Activated CD4-positive, alpha-beta T cell treated with anti-CD3 and anti-CD28 coated beads, Interleukin-2, amount 10 ng/mL, durations not matched to agents 7 days and 5 days (primary cell): ENCODE data around the gene HOXD10. TPM values are rescaled to one million over a fixed set of nuclear protein-coding genes. Genes with fewer than 3 reads are reported as not detected.

Experiments used
- CTCF ChIA-PET: fragments of 350-600 bp; sonication (Branson Sonifier 250); formaldehyde crosslinking; loops from one replicate; lab custom pipeline; 2021; ENCODE audit warnings: antibody characterized with exemption; lab: Charles Lee
- POLR2A ChIA-PET: fragments of 350-600 bp; sonication (Branson Sonifier 250); formaldehyde crosslinking; loops from one replicate; lab custom pipeline; 2021; ENCODE audit warnings: antibody characterized with exemption; lab: Charles Lee
- DNase-seq: peaks from one replicate; pipeline ENCODE4 v3.0.0-alpha.2; 2020
- H3K27ac Mint-ChIP-seq: one replicate; pipeline ENCODE4 v1.8.0; 2021; ENCODE audit warnings: mild to moderate bottlenecking, moderate library complexity, mixed read lengths
- H3K27me3 Mint-ChIP-seq: one replicate; pipeline ENCODE4 v1.8.0; 2021; ENCODE audit warnings: mixed read lengths
- H3K36me3 Mint-ChIP-seq: one replicate; pipeline ENCODE4 v1.8.0; 2021; ENCODE audit warnings: low read depth, mixed read lengths
- H3K4me1 Mint-ChIP-seq: one replicate; pipeline ENCODE4 v1.8.0; 2021; ENCODE audit warnings: mixed read lengths
- H3K4me3 Mint-ChIP-seq: one replicate; pipeline ENCODE4 v1.8.0; 2021; ENCODE audit warnings: mild to moderate bottlenecking, moderate library complexity, mixed read lengths
- H3K9me3 Mint-ChIP-seq: one replicate; pipeline ENCODE4 v1.8.0; 2021; ENCODE audit warnings: mixed read lengths
- total RNA-seq, 2 experiments: library from RNA; stranded (reverse); gene quantifications; one replicate each; pipeline ENCODE4 v1.2.3, GENCODE V29; 2021

Gene HOXD10
- total RNA-seq, 2 experiments from 2014 or later, result not detected

DNA sequence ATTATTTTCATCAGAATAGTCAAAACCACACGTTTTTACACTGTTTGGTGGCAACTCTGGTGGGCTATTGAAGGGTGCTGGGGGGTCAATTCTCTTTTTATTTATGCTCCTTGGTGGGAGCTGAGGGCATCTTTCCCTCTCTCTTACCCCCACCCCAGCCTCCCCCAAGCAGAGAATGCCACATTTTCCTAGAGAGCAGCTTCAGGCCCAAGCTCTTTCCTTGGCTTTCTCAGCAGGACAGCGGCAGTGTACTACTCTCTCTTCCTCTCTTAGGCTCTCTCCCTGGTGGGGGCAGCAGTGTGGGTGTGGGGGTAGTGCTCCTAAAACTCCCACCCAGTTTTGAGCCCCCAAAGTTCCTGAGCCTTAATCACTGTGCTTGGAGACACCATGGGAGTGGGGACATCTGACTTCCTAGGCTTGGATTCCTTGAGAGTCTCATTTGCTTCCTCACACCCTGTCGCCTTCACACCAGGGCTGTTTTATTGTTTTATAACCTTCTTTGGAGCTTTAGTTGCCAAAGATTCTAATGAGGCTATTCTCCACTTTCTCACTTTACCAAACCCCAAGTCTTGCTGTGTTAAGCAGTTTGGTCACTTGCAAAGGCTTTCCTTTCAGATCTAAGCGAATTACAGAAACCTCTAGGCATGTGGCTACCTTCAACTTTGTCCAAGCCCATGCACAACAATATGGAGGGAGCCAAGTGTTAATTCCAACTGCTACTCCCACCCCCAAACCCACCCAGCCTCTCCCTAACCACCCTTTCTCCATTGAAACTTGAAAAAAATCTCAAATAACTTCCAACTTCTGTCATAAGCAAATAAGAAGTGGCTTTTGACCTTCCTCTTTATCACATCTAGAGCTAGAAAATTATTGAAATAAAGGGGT is 28.7 kb downstream of the HOXD10 start:
- ChIA-PET POLR2A (no interaction called here), CTCF (interaction anchor here (1.2 kb wide), 2 partner anchors 12 to 70 kb away, joined by 3 to 4 read pairs; no protein-coding TSS in a partner anchor)
- H3K4me3 Mint-ChIP-seq, result no peak overlapping the region
- peaks cover 83% of the 10 kb centered on the region for H3K27me3 Mint-ChIP-seq
- no peak overlapping the region for H3K27ac Mint-ChIP-seq
- no peak for DNase-seq
- no peaks in the 10 kb centered on the region for H3K36me3 Mint-ChIP-seq
- peaks cover 8% of the 10 kb centered on the region for H3K4me1 Mint-ChIP-seq
- peaks cover under 1% of the 10 kb centered on the region for H3K9me3 Mint-ChIP-seq

DNA sequence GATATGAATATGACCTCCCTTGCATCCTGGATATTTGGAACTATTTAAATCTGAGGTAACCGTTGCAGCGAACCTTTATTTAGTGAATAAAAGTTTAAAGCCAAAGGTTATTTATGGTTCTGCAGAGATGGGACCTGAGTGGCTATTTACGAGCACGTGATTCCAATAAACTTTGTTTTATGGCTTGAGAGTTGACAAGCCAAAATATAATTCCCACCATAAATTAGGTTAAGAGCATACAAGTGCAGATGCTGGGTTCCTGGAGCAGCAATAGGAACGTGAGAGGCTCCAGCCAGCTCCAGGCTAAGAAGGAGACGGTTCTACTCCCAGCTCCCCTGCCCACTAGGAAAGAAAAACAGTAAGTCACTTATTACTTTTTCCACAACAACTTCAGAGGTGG is 29.5 kb downstream of the HOXD10 start:
- ChIA-PET CTCF (interaction anchor here (1.2 kb wide), 1 partner anchor 71 kb away, joined by 4 read pairs; no protein-coding TSS in a partner anchor), POLR2A (no interaction called here)
- H3K27ac Mint-ChIP-seq, result no peak overlapping the region
- H3K4me1 Mint-ChIP-seq, result peaks cover 4% of the 10 kb centered on the region
- no peak overlapping the region for H3K4me3 Mint-ChIP-seq
- H3K36me3 Mint-ChIP-seq, result no peaks in the 10 kb centered on the region
- H3K27me3 Mint-ChIP-seq, result peaks cover 89% of the 10 kb centered on the region
- peaks cover 3% of the 10 kb centered on the region for H3K9me3 Mint-ChIP-seq
- DNase-seq, result no peak

DNA sequence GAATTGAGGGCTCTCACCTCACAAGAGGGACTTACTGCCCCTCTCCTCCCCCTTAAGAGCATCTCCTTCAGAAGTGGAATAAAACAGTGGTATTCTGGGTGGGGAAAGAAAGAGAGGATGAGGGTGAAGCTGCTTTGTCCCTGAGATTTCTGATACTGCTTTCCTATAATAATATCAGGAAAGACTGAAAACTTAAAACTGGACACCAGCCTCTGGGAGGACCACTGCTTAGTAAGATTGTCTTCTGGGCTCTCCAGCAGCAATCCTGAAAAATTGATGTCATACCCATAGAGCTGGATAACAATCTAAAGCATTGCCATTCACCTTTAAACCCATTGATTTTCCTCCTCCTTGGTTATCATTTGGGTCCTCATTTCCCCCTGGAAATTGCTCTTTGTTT is 30.1 kb downstream of the HOXD10 start:
- ChIA-PET POLR2A (no interaction called here), CTCF (no interaction called here)
- no peaks in the 10 kb centered on the region for H3K4me1 Mint-ChIP-seq
- no peaks in the 10 kb centered on the region for H3K36me3 Mint-ChIP-seq
- peaks cover 3% of the 10 kb centered on the region for H3K9me3 Mint-ChIP-seq
- peaks cover 88% of the 10 kb centered on the region for H3K27me3 Mint-ChIP-seq
- no peak overlapping the region for H3K27ac Mint-ChIP-seq
- DNase-seq, result no peak
- no peak overlapping the region for H3K4me3 Mint-ChIP-seq

DNA sequence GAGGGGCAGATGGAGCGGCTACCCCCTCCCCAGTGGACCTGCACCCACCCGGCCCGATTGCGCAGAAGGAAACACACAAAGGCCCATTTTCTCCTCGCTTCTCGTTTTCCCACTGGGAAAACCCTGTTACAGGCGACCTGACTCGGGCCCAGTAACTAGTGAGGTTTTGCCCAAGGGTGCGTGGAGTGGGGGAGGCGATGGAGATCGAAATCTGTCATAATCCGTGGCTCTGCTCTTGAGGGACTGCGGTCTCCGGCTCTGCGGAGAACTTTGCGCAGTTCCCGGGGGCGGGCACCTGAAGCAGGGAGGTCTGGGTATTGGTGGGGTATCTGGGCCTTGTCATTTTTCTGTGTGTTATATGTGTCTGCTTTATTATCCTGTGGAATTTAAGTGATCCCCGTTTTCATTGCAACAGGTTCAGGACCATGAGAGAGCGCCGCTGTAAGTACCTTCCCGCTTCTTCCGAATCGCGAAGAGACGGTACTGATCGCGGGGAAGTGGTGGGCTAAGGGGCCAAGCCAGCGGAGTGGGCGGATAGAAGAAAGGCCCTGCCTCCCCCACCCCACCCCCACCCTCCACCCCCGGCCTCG is 30.7 kb downstream of the HOXD10 start:
- H3K4me1 Mint-ChIP-seq, result no peaks in the 10 kb centered on the region
- H3K27me3 Mint-ChIP-seq, result peaks cover 87% of the 10 kb centered on the region
- CTCF ChIA-PET, result no interaction called here
- no peak for DNase-seq
- H3K27ac Mint-ChIP-seq, result no peak overlapping the region
- peaks cover 3% of the 10 kb centered on the region for H3K9me3 Mint-ChIP-seq
- POLR2A ChIA-PET, result no interaction called here
- no peaks in the 10 kb centered on the region for H3K36me3 Mint-ChIP-seq
- H3K4me3 Mint-ChIP-seq, result no peak overlapping the region

DNA sequence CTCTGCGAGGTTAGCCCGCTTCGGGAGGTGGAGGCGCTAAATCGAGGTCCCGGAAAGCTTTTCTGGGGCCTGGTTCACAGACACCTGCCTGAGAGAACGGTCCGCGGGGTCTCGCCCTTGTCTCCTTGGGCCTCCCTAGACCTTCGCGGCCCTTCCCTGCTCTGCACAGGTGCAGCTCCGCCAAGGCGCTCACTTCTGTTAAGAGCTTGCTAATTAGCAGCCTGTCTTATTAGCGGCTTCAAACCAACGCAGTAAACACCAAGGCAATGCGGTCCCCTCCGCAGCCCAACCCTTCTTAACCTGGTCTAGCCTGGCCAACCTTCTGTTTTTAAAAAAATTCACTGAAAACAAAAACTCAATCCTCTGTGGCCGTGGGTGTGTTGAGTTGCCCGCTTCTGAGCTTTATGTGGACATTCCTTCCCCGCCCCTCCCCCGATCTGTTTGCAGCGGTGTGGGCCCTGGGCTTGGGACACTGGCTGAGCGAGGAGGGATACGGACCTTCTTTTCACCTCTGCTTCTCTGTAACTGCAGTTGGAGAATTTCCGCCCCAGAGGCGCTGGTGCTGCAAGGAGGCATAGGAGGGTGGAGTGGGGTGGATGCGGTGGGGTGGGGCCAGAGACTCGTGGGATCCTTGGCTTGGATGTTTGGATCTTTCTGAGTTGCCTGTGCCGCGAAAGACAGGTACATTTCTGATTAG is 31.4 kb downstream of the HOXD10 start:
- H3K36me3 Mint-ChIP-seq, result no peaks in the 10 kb centered on the region
- DNase-seq, result no peak
- ChIA-PET CTCF (interaction anchor here (0.5 to 0.7 kb wide), 2 partner anchors 9 to 29 kb away, joined by 3 read pairs; no protein-coding TSS in a partner anchor), POLR2A (no interaction called here)
- no peak overlapping the region for H3K27ac Mint-ChIP-seq
- H3K27me3 Mint-ChIP-seq, result peaks cover 90% of the 10 kb centered on the region
- peaks cover 3% of the 10 kb centered on the region for H3K9me3 Mint-ChIP-seq
- no peaks in the 10 kb centered on the region for H3K4me1 Mint-ChIP-seq
- H3K4me3 Mint-ChIP-seq, result no peak overlapping the region

DNA sequence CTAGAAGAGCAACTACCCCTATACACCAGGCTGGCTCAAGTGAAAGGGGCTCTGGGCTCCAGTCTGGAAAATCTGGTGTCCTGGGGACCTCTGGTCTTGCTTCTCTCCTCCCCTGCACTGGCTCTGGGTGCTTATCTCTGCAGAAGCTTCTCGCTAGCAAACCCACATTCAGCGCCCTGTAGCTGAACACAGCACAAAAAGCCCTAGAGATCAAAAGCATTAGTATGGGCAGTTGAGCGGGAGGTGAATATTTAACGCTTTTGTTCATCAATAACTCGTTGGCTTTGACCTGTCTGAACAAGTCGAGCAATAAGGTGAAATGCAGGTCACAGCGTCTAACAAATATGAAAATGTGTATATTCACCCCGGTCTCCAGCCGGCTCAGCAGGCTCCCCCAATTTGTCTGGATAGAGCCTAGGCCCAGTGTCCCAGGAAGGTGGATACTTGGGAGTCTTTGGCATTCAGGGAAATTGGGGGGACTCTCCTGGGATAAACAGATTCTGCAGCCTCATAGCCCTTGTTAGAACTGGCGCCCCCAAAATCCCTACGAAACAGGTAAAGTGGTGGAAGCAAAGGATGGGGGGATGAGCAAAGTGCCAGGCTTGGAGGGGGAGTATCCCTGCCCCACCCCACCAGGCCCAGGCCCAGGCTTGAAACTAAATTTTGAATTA is 32.3 kb downstream of the HOXD10 start:
- Mint-ChIP-seq H3K27me3 (peaks cover 92% of the 10 kb centered on the region), H3K4me1 (no peaks in the 10 kb centered on the region), H3K4me3 (no peak overlapping the region), H3K9me3 (peaks cover 3% of the 10 kb centered on the region), H3K27ac (no peak overlapping the region), H3K36me3 (no peaks in the 10 kb centered on the region)
- no peak for DNase-seq
- POLR2A ChIA-PET, result no interaction called here
- CTCF ChIA-PET, result interaction anchor here (0.7 kb wide), 1 partner anchor 10 kb away, joined by 3 read pairs; no protein-coding TSS in a partner anchor

DNA sequence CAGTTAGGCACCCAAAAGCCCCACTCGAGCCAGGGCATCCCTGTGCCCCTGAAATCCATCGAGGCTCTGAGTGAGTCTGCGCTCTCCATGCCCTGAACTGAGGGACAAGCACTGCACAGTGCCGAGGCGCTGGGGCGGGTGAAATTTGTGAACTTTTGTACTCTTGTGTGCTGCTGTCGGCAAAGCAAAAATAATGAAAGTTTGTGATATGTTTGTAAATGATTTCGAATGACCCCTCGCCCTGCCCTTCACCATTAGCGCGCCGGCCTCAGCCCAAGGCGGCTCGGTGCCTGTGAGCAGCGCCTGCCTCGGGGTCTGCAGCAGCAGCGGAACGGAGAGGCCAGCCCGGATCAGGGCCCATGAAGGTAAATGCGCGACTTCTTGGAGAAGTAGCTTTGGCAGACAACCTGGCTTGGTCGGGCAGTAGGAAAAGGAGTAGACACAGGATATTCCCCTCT is 32.9 kb downstream of the HOXD10 start:
- Mint-ChIP-seq H3K27ac (no peak overlapping the region), H3K9me3 (peaks cover 3% of the 10 kb centered on the region), H3K27me3 (peaks cover 93% of the 10 kb centered on the region), H3K36me3 (no peaks in the 10 kb centered on the region), H3K4me3 (no peak overlapping the region), H3K4me1 (no peaks in the 10 kb centered on the region)
- CTCF ChIA-PET, result no interaction called here
- POLR2A ChIA-PET, result no interaction called here
- no peak for DNase-seq

DNA sequence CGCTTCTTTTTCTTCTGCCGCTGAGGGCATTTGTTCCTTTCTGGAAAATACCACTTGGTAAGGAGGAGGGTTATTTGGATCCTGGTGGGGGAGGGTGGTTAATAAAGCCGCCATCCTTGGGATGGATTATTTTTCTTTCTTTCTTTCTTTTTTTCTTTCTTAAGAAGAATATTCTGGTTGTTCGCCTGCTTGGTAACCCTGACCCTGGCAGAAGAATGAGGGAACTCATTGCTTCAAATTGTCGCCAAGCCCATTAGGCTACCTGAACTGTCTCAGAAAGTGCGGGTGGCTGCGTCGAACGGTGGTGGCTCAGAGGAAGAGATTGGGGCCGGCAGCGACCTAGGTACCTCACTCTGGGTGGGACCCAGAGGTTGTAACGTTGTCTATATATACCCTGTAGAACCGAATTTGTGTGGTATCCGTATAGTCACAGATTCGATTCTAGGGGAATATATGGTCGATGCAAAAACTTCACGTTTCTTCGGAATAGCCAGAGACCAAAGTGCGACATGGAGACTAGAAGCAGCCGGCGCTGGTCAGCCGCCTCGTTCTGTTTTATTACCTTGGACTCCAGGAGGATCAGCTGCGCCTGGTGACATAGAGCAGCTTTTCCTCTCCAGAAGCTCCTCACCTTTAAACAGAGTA is 33.5 kb downstream of the HOXD10 start:
- Mint-ChIP-seq H3K4me1 (no peaks in the 10 kb centered on the region), H3K9me3 (peaks cover 3% of the 10 kb centered on the region), H3K36me3 (no peaks in the 10 kb centered on the region), H3K27ac (no peak overlapping the region), H3K27me3 (peaks cover 93% of the 10 kb centered on the region), H3K4me3 (no peak overlapping the region)
- DNase-seq, result no peak
- ChIA-PET POLR2A (no interaction called here), CTCF (interaction anchor here (0.7 to 1.4 kb wide), 6 partner anchors 9 to 1266 kb away, joined by 3 to 8 read pairs (median 4); no protein-coding TSS in a partner anchor)

DNA sequence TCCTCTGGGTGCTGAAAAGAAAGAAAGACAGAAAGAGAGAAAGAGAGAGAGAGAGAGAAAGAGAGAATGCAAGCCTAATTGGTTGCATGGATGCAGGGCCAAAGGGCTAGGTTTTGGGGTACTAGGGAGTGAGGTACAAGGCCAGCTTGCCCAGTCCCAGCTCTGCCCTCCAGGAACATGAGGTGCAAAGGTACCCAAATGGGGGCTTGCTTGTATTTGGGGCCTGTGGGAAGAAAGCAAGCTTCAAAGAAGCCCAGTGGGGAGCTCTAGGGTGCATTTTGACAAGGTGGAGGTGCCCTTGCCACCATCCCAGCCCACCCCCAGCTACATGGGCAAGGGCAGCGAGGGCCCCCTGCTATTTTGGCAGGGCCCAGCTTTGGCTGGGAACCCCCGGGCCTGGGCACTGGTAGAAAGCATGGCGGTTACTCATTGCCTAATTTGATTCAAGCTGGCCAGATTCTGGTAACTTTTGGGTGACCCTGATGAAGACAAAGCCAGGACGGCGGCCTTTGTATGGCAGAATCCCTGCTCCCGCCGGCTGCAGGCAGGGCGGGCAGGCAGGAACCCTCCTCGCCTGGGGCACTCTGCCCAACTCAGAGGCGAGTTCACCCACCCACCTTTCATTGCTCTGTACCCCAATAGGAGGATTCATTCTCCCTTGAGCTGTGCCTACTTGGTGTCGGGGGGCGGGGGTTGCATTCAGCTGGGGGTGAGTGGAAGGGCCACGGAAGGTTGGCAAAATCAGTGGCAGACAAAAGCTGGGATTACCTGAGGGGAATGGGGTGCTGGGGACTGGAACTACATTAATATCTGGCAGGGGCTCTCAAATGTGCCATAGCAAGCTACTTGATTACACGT is 34.2 kb downstream of the HOXD10 start:
- H3K9me3 Mint-ChIP-seq, result peaks cover 3% of the 10 kb centered on the region
- no peak overlapping the region for H3K27ac Mint-ChIP-seq
- ChIA-PET POLR2A (no interaction called here), CTCF (interaction anchor here (0.7 to 1.4 kb wide), 6 partner anchors 8 to 1266 kb away, joined by 3 to 8 read pairs (median 4); no protein-coding TSS in a partner anchor)
- no peaks in the 10 kb centered on the region for H3K36me3 Mint-ChIP-seq
- peaks cover 93% of the 10 kb centered on the region for H3K27me3 Mint-ChIP-seq
- H3K4me1 Mint-ChIP-seq, result no peaks in the 10 kb centered on the region
- no peak for DNase-seq
- H3K4me3 Mint-ChIP-seq, result no peak overlapping the region

DNA sequence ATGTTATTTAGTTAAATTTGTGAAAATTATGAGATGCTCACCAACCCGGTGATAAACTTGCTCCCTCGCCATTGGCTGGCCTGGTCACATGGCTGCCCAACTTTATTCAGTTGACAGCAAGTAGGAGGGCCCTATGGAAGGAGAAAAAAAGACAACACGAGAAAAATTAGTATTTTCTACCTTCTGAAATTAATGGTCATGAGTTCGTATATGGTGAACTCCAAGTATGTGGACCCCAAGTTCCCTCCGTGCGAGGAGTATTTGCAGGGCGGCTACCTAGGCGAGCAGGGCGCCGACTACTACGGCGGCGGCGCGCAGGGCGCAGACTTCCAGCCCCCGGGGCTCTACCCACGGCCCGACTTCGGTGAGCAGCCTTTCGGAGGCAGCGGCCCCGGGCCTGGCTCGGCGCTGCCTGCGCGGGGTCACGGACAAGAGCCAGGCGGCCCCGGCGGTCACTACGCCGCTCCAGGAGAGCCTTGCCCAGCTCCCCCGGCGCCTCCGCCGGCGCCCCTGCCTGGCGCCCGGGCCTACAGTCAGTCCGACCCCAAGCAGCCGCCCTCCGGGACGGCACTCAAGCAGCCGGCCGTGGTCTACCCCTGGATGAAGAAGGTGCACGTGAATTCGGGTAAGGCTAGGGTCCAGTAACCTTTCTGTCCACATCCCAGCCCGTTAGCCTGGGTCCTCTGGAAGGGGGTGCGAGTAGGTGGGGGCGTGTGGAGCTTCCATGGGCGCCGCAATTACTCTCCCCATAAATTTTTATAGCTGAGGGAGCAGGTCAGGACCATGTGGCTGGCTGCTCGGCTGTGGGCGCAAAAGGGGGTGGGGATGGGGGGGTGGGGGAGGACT is 35.1 kb downstream of the HOXD10 start, which contains the start of gene HOXD4:
Gene HOXD4, plus strand, starts transcription at position 109 of the 846 bp plus-strand sequence. Its CDS starts 84 bp downstream, at position 193.
- no peak for DNase-seq
- CTCF ChIA-PET, result interaction anchor here (1.3 to 1.4 kb wide), 4 partner anchors 10 to 15 kb away, joined by 3 to 8 read pairs (median 4); no protein-coding TSS in a partner anchor
- POLR2A ChIA-PET, result no interaction called here
- no peaks in the 10 kb centered on the region for H3K4me1 Mint-ChIP-seq
- peaks cover 94% of the 10 kb centered on the region for H3K27me3 Mint-ChIP-seq
- peaks cover 3% of the 10 kb centered on the region for H3K9me3 Mint-ChIP-seq
- no peak within 1 kb of the TSS for H3K4me3 Mint-ChIP-seq
- H3K27ac Mint-ChIP-seq, result no peak within 1 kb of the TSS
- no peaks in the 10 kb centered on the region for H3K36me3 Mint-ChIP-seq
